Measurements from ENCODE around the gene CRNN.

CRNN gene

DNA sequence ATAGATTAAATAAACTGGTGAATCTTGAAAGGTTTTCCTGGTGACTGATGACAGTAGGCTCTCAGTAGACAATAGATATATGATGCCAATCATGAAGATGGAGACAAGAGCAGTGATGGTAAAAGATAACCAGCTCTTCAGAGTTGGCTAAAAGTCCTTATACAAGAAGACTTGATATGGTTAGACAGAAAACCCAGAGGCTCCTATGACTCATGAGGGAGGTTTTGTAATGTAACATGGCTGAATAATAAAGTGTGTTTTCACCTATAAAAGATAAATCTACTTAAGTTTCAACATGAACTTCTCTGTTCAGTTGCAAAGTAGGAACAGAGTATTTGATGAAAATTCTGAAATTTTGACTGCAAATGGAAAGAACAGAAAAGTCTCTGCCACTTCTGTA is 12.7 kb upstream of the CRNN start:
- no peaks in the 10 kb centered on the region for H3F3A ChIP-seq (ENCODE audit: control insufficient read depth, insufficient read depth)
- H3K9me3 ChIP-seq (ENCODE audit: control insufficient read depth, insufficient read depth, low read length), result no peaks in the 10 kb centered on the region
- no peaks in the 10 kb centered on the region for H3K27me3 ChIP-seq (ENCODE audit: control insufficient read depth, low read length)
- no peak overlapping the region for H3K27ac ChIP-seq (ENCODE audit: low read depth, low read length)
- H3K79me2 ChIP-seq (ENCODE audit: control insufficient read depth, low read length), result no peaks in the 10 kb centered on the region
- no peak overlapping the region for H3K4me2 ChIP-seq (ENCODE audit: low read length)
- TF ChIP-seq, protein P1, sequence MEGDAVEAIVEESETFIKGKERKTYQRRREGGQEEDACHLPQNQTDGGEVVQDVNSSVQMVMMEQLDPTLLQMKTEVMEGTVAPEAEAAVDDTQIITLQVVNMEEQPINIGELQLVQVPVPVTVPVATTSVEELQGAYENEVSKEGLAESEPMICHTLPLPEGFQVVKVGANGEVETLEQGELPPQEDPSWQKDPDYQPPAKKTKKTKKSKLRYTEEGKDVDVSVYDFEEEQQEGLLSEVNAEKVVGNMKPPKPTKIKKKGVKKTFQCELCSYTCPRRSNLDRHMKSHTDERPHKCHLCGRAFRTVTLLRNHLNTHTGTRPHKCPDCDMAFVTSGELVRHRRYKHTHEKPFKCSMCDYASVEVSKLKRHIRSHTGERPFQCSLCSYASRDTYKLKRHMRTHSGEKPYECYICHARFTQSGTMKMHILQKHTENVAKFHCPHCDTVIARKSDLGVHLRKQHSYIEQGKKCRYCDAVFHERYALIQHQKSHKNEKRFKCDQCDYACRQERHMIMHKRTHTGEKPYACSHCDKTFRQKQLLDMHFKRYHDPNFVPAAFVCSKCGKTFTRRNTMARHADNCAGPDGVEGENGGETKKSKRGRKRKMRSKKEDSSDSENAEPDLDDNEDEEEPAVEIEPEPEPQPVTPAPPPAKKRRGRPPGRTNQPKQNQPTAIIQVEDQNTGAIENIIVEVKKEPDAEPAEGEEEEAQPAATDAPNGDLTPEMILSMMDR (IDR thresholded peaks at IDR 0.05; ENCODE audit: low read depth, low read length, poor library complexity, severe bottlenecking), result no peak
- no peak for TF ChIP-seq EZH2phosphoT487 (IDR thresholded peaks at IDR 0.05; ENCODE audit: borderline replicate concordance, low read length)
- no peaks in the 10 kb centered on the region for H3K4me1 ChIP-seq (ENCODE audit: control insufficient read depth, low read length)
- H3K9me2 ChIP-seq (replicated peaks; ENCODE audit: control insufficient read depth, low read length), result no peaks in the 10 kb centered on the region
- H3K36me3 ChIP-seq (ENCODE audit: control insufficient read depth, low read length), result no peaks in the 10 kb centered on the region
- H3K4me3 ChIP-seq (ENCODE audit: low read length), result no peak overlapping the region
- no peaks in the 10 kb centered on the region for H4K20me1 ChIP-seq (ENCODE audit: control insufficient read depth, insufficient read depth, low read depth, low read length)

- Histone ChIP-seq H3K9me3 (ENCODE audit: control insufficient read depth, insufficient read depth, low read length) (no peaks in the 10 kb centered on the region), H3K27ac (ENCODE audit: low read depth, low read length) (no peak overlapping the region), H3F3A (ENCODE audit: control insufficient read depth, insufficient read depth) (no peaks in the 10 kb centered on the region), H3K9me2 (replicated peaks; ENCODE audit: control insufficient read depth, low read length) (no peaks in the 10 kb centered on the region), H3K4me2 (ENCODE audit: low read length) (no peak overlapping the region), H3K79me2 (ENCODE audit: control insufficient read depth, low read length) (no peaks in the 10 kb centered on the region), H3K27me3 (ENCODE audit: control insufficient read depth, low read length) (no peaks in the 10 kb centered on the region), H3K4me1 (ENCODE audit: control insufficient read depth, low read length) (no peaks in the 10 kb centered on the region), H4K20me1 (ENCODE audit: control insufficient read depth, insufficient read depth, low read depth, low read length) (no peaks in the 10 kb centered on the region), H3K4me3 (ENCODE audit: low read length) (no peak overlapping the region), H3K36me3 (ENCODE audit: control insufficient read depth, low read length) (no peaks in the 10 kb centered on the region)
- TF ChIP-seq, protein P1 (IDR thresholded peaks at IDR 0.05; ENCODE audit: low read depth, low read length, poor library complexity, severe bottlenecking), result no peak
- no peak for TF ChIP-seq EZH2phosphoT487 (IDR thresholded peaks at IDR 0.05; ENCODE audit: borderline replicate concordance, low read length)
These were observed 5.9 kb upstream of the CRNN start for GRCh38 chr1:152419917-152420316.

GRCh38 chr1:152415454-152416227 is 1.6 kb upstream of the CRNN start:
- Histone ChIP-seq H3K27ac (ENCODE audit: low read depth, low read length) (no peak overlapping the region), H3K9me3 (ENCODE audit: control insufficient read depth, insufficient read depth, low read length) (no peaks in the 10 kb centered on the region), H3K36me3 (ENCODE audit: control insufficient read depth, low read length) (no peaks in the 10 kb centered on the region), H3K27me3 (ENCODE audit: control insufficient read depth, low read length) (no peaks in the 10 kb centered on the region), H3K79me2 (ENCODE audit: control insufficient read depth, low read length) (no peaks in the 10 kb centered on the region), H3K4me2 (ENCODE audit: low read length) (no peak overlapping the region), H4K20me1 (ENCODE audit: control insufficient read depth, insufficient read depth, low read depth, low read length) (no peaks in the 10 kb centered on the region), H3F3A (ENCODE audit: control insufficient read depth, insufficient read depth) (no peaks in the 10 kb centered on the region), H3K4me3 (ENCODE audit: low read length) (no peak overlapping the region), H3K4me1 (ENCODE audit: control insufficient read depth, low read length) (no peaks in the 10 kb centered on the region), H3K9me2 (replicated peaks; ENCODE audit: control insufficient read depth, low read length) (no peaks in the 10 kb centered on the region)
- no peak for TF ChIP-seq EZH2phosphoT487 (IDR thresholded peaks at IDR 0.05; ENCODE audit: borderline replicate concordance, low read length)
- TF ChIP-seq, protein P1 (IDR thresholded peaks at IDR 0.05; ENCODE audit: low read depth, low read length, poor library complexity, severe bottlenecking), result no peak
